ENCODE results near the gene PEPD.

The PEPD gene

DNA sequence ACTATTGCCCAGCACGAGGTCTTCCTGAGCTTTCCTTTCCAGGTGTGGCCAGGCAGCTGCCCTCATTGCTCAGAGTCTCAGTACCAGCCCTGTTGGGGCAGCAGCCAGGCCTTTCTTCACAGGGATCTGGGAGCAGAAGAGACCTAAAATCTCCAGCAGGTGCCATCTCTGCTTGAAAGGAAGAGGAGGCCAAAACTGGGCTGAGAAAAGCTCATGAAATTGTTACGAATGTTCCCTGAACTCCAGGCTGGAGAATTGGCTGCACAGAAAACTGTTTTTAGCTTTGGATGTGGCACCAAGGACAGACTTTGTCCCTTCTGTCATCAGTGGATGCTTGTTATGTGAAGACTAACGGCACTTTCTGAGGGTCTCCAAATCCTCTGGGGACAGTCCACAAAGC is 8.7 kb upstream of the PEPD start:
- H3K4me3 ChIP-seq (ENCODE audit: low read length): no peak overlapping the region
- TF ChIP-seq, protein P1, sequence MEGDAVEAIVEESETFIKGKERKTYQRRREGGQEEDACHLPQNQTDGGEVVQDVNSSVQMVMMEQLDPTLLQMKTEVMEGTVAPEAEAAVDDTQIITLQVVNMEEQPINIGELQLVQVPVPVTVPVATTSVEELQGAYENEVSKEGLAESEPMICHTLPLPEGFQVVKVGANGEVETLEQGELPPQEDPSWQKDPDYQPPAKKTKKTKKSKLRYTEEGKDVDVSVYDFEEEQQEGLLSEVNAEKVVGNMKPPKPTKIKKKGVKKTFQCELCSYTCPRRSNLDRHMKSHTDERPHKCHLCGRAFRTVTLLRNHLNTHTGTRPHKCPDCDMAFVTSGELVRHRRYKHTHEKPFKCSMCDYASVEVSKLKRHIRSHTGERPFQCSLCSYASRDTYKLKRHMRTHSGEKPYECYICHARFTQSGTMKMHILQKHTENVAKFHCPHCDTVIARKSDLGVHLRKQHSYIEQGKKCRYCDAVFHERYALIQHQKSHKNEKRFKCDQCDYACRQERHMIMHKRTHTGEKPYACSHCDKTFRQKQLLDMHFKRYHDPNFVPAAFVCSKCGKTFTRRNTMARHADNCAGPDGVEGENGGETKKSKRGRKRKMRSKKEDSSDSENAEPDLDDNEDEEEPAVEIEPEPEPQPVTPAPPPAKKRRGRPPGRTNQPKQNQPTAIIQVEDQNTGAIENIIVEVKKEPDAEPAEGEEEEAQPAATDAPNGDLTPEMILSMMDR (IDR thresholded peaks at IDR 0.05; ENCODE audit: insufficient read depth, low read depth, low read length, missing control alignments): no peak
- no peak for DNase-seq (ENCODE audit: low read depth)

DNA sequence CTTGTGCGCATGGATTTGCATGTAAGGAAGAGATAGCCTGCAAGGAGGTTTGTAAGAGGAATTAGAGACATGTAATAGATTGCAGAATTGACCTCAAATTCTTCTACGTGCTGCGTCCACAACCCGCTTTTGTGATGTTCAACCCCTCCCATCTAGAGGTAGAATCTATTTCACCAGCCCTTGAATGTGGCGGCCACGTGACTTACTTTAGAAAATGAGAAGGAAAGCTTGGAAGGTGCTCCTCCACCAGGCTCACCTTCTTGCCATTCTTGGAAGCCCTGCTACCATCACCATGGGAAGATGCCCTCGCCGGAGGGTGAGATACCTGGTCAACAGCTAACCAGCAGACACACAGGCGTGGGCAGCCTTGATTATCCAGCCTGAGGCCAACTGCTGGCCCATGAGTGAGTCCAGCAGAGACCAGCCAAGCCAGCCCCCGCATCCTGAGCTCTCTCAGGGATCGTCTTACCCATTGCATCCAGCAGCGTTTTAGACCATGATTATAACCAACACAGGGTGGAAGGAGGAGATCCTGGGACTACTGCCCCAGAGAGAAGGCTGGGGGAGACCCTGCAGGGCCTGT is 7.6 kb upstream of the PEPD start:
- no peak for DNase-seq (ENCODE audit: low read depth)

DNA sequence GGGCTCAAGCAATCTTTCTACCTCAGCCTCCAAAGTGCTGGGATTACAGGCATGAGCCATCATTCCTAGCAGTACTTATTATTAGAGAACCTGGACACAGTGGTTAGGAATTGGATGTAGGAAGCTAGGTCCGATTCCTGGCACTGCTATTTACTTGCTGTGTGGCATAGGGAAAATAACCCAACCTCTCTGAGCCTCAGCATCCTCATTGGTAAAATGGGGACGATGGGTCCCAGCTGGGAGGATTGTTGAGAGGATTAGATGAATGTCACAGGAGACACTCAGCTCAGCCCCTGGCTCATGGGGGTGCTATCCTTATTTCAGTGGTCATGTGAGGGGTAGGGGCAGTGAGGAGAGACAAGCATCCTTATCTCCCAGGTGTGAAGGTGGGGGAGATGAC is 6.8 kb upstream of the PEPD start:
- DNase-seq (ENCODE audit: low read depth): no peak
- TF ChIP-seq, protein P1 (IDR thresholded peaks at IDR 0.05; ENCODE audit: insufficient read depth, low read depth, low read length, missing control alignments): no peak
- H3K4me3 ChIP-seq (ENCODE audit: low read length): no peak overlapping the region

More for the DNA sequence above, 7.6 kb upstream of the PEPD start:
- TF ChIP-seq, protein P1 (IDR thresholded peaks at IDR 0.05; ENCODE audit: insufficient read depth, low read depth, low read length, missing control alignments): no peak
- H3K4me3 ChIP-seq (ENCODE audit: low read length): no peak overlapping the region

DNA sequence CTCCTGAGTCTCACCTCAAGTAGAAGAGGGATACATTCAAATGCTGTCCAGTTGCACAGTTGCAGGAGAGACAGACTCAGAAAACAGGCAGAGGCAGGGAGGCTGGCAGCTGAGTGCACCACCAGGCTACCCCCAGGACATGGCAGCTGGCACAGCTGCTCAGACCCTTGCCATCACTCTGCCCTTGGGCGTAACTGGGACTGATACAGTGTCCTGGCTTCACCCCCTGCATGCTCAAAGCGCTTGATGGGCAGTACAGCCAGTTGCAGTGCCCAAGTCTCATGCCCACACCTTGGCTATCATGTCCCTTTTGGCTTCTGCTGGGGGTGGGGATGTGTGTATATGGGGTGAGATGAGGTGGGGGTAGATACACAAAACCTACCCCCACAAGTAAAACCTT is 5.5 kb upstream of the PEPD start:
- no peak for DNase-seq (ENCODE audit: low read depth)
- no peak overlapping the region for H3K4me3 ChIP-seq (ENCODE audit: low read length)
- TF ChIP-seq, protein P1 (IDR thresholded peaks at IDR 0.05; ENCODE audit: insufficient read depth, low read depth, low read length, missing control alignments): no peak

DNA sequence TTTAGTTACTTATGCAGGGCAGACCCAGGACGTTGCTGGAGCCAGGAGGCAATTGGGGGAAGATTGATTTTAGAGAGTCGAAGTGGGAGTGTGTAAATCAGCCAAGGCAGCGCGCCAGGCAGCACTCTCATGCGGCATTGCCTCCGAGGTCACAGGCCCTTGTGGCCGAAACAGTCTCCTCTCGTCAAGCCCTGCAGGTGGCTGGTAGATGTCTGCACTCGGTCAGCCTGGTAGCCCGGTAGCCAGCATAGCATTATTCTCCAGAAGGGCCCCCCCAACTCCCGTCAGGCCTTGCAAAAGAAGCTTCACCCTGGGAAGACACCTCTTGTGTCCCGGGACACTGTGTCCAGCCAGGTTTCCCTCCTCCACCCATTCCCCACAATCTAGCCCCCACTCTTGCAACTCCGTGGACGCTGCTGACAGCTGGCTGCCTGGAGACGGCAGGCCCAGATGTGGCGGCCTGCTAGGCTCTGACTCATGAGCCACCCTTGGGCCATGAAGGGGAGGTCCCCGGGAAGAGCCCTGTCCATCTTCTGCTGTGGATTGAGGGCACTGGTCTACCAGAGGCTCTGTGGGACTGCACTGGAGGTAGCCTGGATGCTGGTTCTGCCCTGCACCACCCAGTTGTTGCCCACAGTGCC is 2.6 kb upstream of the PEPD start:
- no peak overlapping the region for H3K4me3 ChIP-seq (ENCODE audit: low read length)
- TF ChIP-seq, protein P1 (IDR thresholded peaks at IDR 0.05; ENCODE audit: insufficient read depth, low read depth, low read length, missing control alignments): no peak
- DNase-seq (ENCODE audit: low read depth): no peak

DNA sequence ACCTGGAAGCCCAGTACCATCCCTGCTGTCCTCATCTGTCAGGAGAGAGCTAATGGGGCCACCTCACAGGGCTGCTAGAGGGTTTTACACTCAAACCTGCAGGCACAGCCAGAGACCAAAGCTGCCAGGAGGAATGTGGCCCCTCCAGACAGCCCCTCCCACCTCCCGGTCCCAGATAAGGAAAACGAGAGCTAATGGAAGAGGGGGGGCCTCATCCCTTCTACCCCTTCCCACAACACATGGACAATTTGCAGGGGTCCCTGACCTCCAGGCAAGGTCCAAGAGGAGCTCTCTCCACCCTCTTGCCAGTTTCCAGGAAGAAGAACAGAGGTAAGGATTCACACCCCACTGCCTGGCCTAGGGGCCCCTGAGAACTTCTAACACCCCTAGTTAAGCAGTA is 1.6 kb upstream of the PEPD start:
- DNase-seq (ENCODE audit: low read depth): no peak
- H3K4me3 ChIP-seq (ENCODE audit: low read length): no peak overlapping the region
- TF ChIP-seq, protein P1 (IDR thresholded peaks at IDR 0.05; ENCODE audit: insufficient read depth, low read depth, low read length, missing control alignments): no peak

DNA sequence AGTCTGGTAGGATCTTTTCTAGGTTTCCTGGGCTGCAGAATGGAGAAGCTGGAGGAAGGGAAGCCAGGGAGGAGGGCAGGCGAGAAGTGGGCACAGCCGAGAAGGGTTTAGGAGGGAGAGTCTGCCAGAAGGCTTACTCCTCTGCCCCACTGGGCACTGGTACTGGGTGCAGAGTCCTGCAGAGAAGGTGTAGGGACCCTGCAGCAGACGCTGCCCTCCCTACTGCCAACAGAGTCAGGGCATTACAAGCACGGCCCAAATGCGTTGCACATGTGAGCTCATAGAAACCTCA is 726 bp upstream of the PEPD start:
- DNase-seq (ENCODE audit: low read depth): no peak
- peak overlapping the region; percentile 60 for H3K4me3 ChIP-seq (ENCODE audit: low read length)
- TF ChIP-seq, protein P1 (IDR thresholded peaks at IDR 0.05; ENCODE audit: insufficient read depth, low read depth, low read length, missing control alignments): no peak
